ENCODE results near the gene ATN1. TPM values are rescaled to one million over a fixed set of nuclear protein-coding genes. Genes with fewer than 3 reads are reported as not detected.

Gene ATN1
- total and polyA plus RNA-seq, 3 donors from 2014 or later: 40.5 to 73.2 (median 63.4) TPM

DNA sequence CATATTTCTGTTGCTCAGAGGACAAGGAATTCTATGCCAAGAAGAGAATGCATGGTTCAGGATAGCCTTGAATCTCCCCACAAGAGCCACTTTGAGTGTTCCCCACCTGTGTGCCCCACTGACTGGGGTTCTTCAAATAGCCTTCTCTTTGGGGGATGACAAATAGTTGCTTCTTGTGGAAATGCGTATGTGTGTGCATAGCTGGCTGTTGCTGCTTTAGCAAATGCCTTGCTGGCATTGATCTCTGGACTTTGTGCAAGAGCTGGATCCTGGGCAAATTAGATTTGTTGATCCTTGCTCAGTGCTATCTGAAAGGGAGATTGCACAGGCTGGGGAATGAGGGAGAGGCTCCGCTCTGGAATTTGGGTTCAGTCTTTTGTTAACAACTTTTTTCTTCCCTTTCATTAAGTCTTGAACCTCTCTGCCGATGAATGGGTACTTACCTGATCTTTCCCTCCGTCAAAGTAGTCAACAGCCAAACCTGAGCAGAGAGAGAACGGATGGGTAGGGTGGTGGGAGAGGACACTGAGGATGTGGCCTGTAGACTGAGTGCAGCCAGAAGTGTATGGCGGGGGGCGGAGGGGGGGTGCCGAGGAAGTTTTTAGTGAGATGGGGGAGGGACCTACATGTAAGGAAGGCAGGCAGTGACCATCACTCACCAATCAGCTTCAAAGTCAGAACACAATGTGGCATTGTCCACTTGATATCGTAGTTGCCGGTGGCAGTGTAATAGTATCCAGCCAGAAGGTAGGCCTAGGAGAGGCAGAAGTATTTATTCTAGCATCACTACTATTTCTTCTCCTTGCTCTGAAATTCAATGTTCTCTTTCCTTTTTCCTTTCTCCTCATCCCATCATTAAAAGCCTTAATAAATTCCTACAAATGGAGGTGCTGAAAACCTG, 53.6 kb downstream of the ATN1 start:
- no peak for TF ChIP-seq POLR2A (IDR thresholded peaks at IDR 0.05)
- TF ChIP-seq, protein P1, sequence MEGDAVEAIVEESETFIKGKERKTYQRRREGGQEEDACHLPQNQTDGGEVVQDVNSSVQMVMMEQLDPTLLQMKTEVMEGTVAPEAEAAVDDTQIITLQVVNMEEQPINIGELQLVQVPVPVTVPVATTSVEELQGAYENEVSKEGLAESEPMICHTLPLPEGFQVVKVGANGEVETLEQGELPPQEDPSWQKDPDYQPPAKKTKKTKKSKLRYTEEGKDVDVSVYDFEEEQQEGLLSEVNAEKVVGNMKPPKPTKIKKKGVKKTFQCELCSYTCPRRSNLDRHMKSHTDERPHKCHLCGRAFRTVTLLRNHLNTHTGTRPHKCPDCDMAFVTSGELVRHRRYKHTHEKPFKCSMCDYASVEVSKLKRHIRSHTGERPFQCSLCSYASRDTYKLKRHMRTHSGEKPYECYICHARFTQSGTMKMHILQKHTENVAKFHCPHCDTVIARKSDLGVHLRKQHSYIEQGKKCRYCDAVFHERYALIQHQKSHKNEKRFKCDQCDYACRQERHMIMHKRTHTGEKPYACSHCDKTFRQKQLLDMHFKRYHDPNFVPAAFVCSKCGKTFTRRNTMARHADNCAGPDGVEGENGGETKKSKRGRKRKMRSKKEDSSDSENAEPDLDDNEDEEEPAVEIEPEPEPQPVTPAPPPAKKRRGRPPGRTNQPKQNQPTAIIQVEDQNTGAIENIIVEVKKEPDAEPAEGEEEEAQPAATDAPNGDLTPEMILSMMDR (IDR thresholded peaks at IDR 0.05): no peak
- H3K27ac ChIP-seq: no peak overlapping the region
- no peak overlapping the region for H3K4me3 ChIP-seq
- no peaks in the 10 kb centered on the region for H3K27me3 ChIP-seq
- H3K36me3 ChIP-seq (ENCODE audit: low read depth, missing control alignments): no peaks in the 10 kb centered on the region
- DNase-seq: no peak
- 83 to 95% methylated on average over 10 of the region's 10 CpGs for WGBS, 2 donors
- no peaks in the 10 kb centered on the region for H3K9me3 ChIP-seq
- intact Hi-C loops (cut with DNase I; ENCODE audit: low total_unique reads): no loop called here
- H3K4me1 ChIP-seq: no peaks in the 10 kb centered on the region

DNA sequence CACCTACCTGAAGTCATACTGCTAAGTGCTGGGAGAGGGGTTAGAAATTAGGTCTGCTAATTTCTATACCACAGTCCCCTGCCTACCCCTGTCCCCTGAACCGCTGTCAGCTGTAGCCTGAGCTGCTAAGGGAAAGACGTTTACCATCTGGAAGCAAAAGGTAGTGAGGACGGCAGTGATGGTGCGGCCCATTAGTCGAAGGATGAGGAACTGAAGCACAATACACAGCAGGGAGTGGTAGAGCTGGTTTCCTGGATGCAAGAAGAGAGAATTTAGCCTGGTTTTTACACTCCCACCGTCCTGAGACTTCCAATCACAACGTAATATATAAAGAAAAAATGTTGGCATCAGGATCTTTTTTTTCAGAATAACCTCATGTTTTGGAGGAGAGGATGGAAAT, 54.8 kb downstream of the ATN1 start:
- Histone ChIP-seq H3K27ac (no peak overlapping the region), H3K36me3 (ENCODE audit: low read depth, missing control alignments) (no peaks in the 10 kb centered on the region), H3K27me3 (no peaks in the 10 kb centered on the region), H3K4me3 (no peak overlapping the region), H3K4me1 (no peaks in the 10 kb centered on the region), H3K9me3 (no peaks in the 10 kb centered on the region)
- no peak for TF ChIP-seq POLR2A (IDR thresholded peaks at IDR 0.05)
- TF ChIP-seq, protein P1 (IDR thresholded peaks at IDR 0.05): no peak
- no peak for DNase-seq
- intact Hi-C loops (cut with DNase I; ENCODE audit: low total_unique reads): no loop called here
- 86 to 93% methylated on average over 7 of the region's 7 CpGs for WGBS, 2 donors

DNA sequence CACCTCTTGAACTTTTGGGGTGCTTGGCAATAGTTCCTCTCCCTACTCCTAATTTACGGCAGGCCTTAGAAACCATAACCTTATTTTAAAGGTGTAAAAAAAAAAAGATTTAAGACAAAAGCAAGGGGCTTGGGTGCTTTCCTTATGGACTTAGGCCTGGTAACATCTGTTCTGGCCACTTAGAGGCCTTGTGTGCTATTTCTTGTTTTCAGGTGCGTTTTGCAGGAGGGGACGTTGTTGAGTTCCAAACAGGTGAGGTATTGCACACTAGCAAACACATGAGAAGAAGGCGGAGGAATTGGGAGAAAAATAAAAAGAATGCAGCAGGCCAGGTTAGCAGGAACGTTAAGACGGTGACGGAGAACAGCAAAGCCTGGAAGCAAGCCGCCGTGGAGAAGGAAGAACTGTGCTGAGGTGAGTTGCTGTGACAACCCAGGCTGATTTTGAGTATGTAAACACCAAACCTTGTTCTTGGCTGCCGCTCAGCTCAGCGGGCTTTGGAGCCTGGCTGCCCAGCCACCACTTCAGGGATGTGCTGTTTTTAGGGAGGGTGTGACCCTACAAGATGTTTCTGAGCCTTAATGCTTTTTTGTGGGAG, 60.3 kb downstream of the ATN1 start:
- Histone ChIP-seq H3K27me3 (no peaks in the 10 kb centered on the region), H3K27ac (no peak overlapping the region), H3K9me3 (no peaks in the 10 kb centered on the region), H3K4me3 (no peak overlapping the region), H3K36me3 (ENCODE audit: low read depth, missing control alignments) (no peaks in the 10 kb centered on the region), H3K4me1 (no peaks in the 10 kb centered on the region)
- TF ChIP-seq, protein P1 (IDR thresholded peaks at IDR 0.05): no peak
- TF ChIP-seq POLR2A (IDR thresholded peaks at IDR 0.05): no peak
- DNase-seq: no peak
- intact Hi-C loops (cut with DNase I; ENCODE audit: low total_unique reads): no loop called here
- WGBS, 2 donors: 89 to 91% methylated on average over 11 of the region's 11 CpGs

MicroRNAs within 50 kb of the gene (microRNA counts, 767-probe panel; counts per million panel counts)
- 0 to 152 counts per million in 2 donors for microRNA hsa-miR-141-3p
- 0 to 152 counts per million in 2 donors for microRNA hsa-miR-200c-3p

Small RNA genes lying within 50 kb of the gene (microRNA-seq; reads per million reads assigned to microRNA genes)
- gene MIR141 (ENCODE audit: borderline number of aligned reads in 2 of 2, borderline replicate concordance in 1 of 2) (2.8 to 9.0 reads per million in 2 donors), gene MIR200C (ENCODE audit: borderline number of aligned reads in 2 of 2, borderline replicate concordance in 1 of 2) (122 to 307 reads per million in 2 donors)

Small RNA genes lying within 50 kb of the gene (small RNA-seq; reads per million reads assigned to genes)
- 0.09 to 0.92 reads per million in 2 donors for gene MIR141
- 0 to 1.5 reads per million in 2 donors for gene MIR200C
- gene RNU7-1: 0 reads per million in 2 donors
- gene SCARNA12: 0.09 to 0.92 reads per million in 2 donors

Other genes starting within 250 kb of the ATN1 start
- 10 to 100 TPM; 78.5 to 85.1 TPM for gene ZNF384, start 238.6 kb upstream of the ATN1 start, total RNA-seq
- gene ZNF384, start 238.6 kb upstream of the ATN1 start, polyA plus RNA-seq (ENCODE audit: insufficient read depth, low read depth, low replicate concordance): 94.9 TPM
- 1 to 10 TPM; 3.3 to 5.8 TPM for gene PIANP, start 227.1 kb upstream of the ATN1 start, total RNA-seq
- 7.6 TPM for gene PIANP, start 227.1 kb upstream of the ATN1 start, polyA plus RNA-seq (ENCODE audit: insufficient read depth, low read depth, low replicate concordance)
- gene COPS7A, start 203.9 kb upstream of the ATN1 start, total RNA-seq: 10 to 100 TPM; 68.3 to 82.4 TPM
- gene COPS7A, start 203.9 kb upstream of the ATN1 start, polyA plus RNA-seq (ENCODE audit: insufficient read depth, low read depth, low replicate concordance): 69.4 TPM
- 100 to 1,000 TPM; 211 to 242 TPM for gene MLF2, start 174.8 kb upstream of the ATN1 start, total RNA-seq
- gene MLF2, start 174.8 kb upstream of the ATN1 start, polyA plus RNA-seq (ENCODE audit: insufficient read depth, low read depth, low replicate concordance): 177 TPM
- 10 to 100 TPM; 53.4 to 64.3 TPM for gene PTMS, start 161.6 kb upstream of the ATN1 start, total RNA-seq
- gene PTMS, start 161.6 kb upstream of the ATN1 start, polyA plus RNA-seq (ENCODE audit: insufficient read depth, low read depth, low replicate concordance): 185 TPM
- gene LAG3, start 155.4 kb upstream of the ATN1 start, total RNA-seq: 1 to 10 TPM; 4.1 to 7.1 TPM
- 6.3 TPM for gene LAG3, start 155.4 kb upstream of the ATN1 start, polyA plus RNA-seq (ENCODE audit: insufficient read depth, low read depth, low replicate concordance)
- gene CD4, start 138.4 kb upstream of the ATN1 start, total RNA-seq: 1 to 10 TPM; 2.0 to 4.5 TPM
- gene CD4, start 138.4 kb upstream of the ATN1 start, polyA plus RNA-seq (ENCODE audit: insufficient read depth, low read depth, low replicate concordance): 22.2 TPM
- 1 to 10 TPM in 1 of 2 donors, under 1 TPM in 1; 0.94 to 2.2 TPM for gene GPR162, start 106.1 kb upstream of the ATN1 start, total RNA-seq
- gene GPR162, start 106.1 kb upstream of the ATN1 start, polyA plus RNA-seq (ENCODE audit: insufficient read depth, low read depth, low replicate concordance): 1.8 TPM
- 10 to 100 TPM; 13.1 to 18.8 TPM for gene P3H3, start 99.6 kb upstream of the ATN1 start, total RNA-seq
- 19.2 TPM for gene P3H3, start 99.6 kb upstream of the ATN1 start, polyA plus RNA-seq (ENCODE audit: insufficient read depth, low read depth, low replicate concordance)
- gene GNB3, start 87.0 kb upstream of the ATN1 start, total RNA-seq: 1 to 10 TPM; 4.8 to 5.0 TPM
- gene GNB3, start 87.0 kb upstream of the ATN1 start, polyA plus RNA-seq (ENCODE audit: insufficient read depth, low read depth, low replicate concordance): 1.6 TPM
- gene CDCA3, start 76.7 kb upstream of the ATN1 start, total RNA-seq: 10 to 100 TPM; 27.5 to 43.5 TPM
- 81.7 TPM for gene CDCA3, start 76.7 kb upstream of the ATN1 start, polyA plus RNA-seq (ENCODE audit: insufficient read depth, low read depth, low replicate concordance)
- 10 to 100 TPM; 96.1 to 97.5 TPM for gene USP5, start 75.8 kb upstream of the ATN1 start, total RNA-seq
- gene USP5, start 75.8 kb upstream of the ATN1 start, polyA plus RNA-seq (ENCODE audit: insufficient read depth, low read depth, low replicate concordance): 154 TPM
- 100 to 1,000 TPM; 347 to 356 TPM for gene TPI1, start 60.4 kb upstream of the ATN1 start, total RNA-seq
- 544 TPM for gene TPI1, start 60.4 kb upstream of the ATN1 start, polyA plus RNA-seq (ENCODE audit: insufficient read depth, low read depth, low replicate concordance)
- 10 to 100 TPM; 11.6 to 22.0 TPM for gene SPSB2, start 54.7 kb upstream of the ATN1 start, total RNA-seq
- gene SPSB2, start 54.7 kb upstream of the ATN1 start, polyA plus RNA-seq (ENCODE audit: insufficient read depth, low read depth, low replicate concordance): 21.3 TPM
- gene LRRC23, start 23.1 kb upstream of the ATN1 start, total RNA-seq: 10 to 100 TPM; 32.7 to 33.9 TPM
- 112 TPM for gene LRRC23, start 23.1 kb upstream of the ATN1 start, polyA plus RNA-seq (ENCODE audit: insufficient read depth, low read depth, low replicate concordance)
- gene ENO2, start 13.4 kb upstream of the ATN1 start, total RNA-seq: 1 to 10 TPM; 8.8 to 8.9 TPM
- 14.3 TPM for gene ENO2, start 13.4 kb upstream of the ATN1 start, polyA plus RNA-seq (ENCODE audit: insufficient read depth, low read depth, low replicate concordance)
- not detected for gene RNU7-1, start 15.9 kb downstream of the ATN1 start, total RNA-seq
- not detected for gene RNU7-1, start 15.9 kb downstream of the ATN1 start, polyA plus RNA-seq (ENCODE audit: insufficient read depth, low read depth, low replicate concordance)
- gene C12orf57, start 16.1 kb downstream of the ATN1 start, total RNA-seq: 100 to 1,000 TPM; 143 to 236 TPM
- 141 TPM for gene C12orf57, start 16.1 kb downstream of the ATN1 start, polyA plus RNA-seq (ENCODE audit: insufficient read depth, low read depth, low replicate concordance)
- 1 to 10 TPM; 3.7 to 9.1 TPM for gene PTPN6, start 23.4 kb downstream of the ATN1 start, total RNA-seq
- gene PTPN6, start 23.4 kb downstream of the ATN1 start, polyA plus RNA-seq (ENCODE audit: insufficient read depth, low read depth, low replicate concordance): 19.1 TPM
- gene PHB2, start 42.7 kb downstream of the ATN1 start, total RNA-seq: 100 to 1,000 TPM; 118 to 153 TPM
- 97.3 TPM for gene PHB2, start 42.7 kb downstream of the ATN1 start, polyA plus RNA-seq (ENCODE audit: insufficient read depth, low read depth, low replicate concordance)
- gene EMG1, start 43.0 kb downstream of the ATN1 start, total RNA-seq: 10 to 100 TPM; 40.2 to 45.5 TPM
- 36.7 TPM for gene EMG1, start 43.0 kb downstream of the ATN1 start, polyA plus RNA-seq (ENCODE audit: insufficient read depth, low read depth, low replicate concordance)
- gene LPCAT3, start 90.5 kb downstream of the ATN1 start, total RNA-seq: 10 to 100 TPM; 26.0 to 30.2 TPM
- gene LPCAT3, start 90.5 kb downstream of the ATN1 start, polyA plus RNA-seq (ENCODE audit: insufficient read depth, low read depth, low replicate concordance): 33.2 TPM
- gene C1S, start 132.8 kb downstream of the ATN1 start, total RNA-seq: 100 to 1,000 TPM in 1 of 2 donors, 10 to 100 TPM in 1; 86.1 to 190 TPM
- 271 TPM for gene C1S, start 132.8 kb downstream of the ATN1 start, polyA plus RNA-seq (ENCODE audit: insufficient read depth, low read depth, low replicate concordance)
- 100 to 1,000 TPM in 1 of 2 donors, 10 to 100 TPM in 1; 51.4 to 174 TPM for gene C1R, start 164.5 kb downstream of the ATN1 start, total RNA-seq
- 330 TPM for gene C1R, start 164.5 kb downstream of the ATN1 start, polyA plus RNA-seq (ENCODE audit: insufficient read depth, low read depth, low replicate concordance)
- 10 to 100 TPM; 23.9 to 31.8 TPM for gene C1RL, start 181.3 kb downstream of the ATN1 start, total RNA-seq
- gene C1RL, start 181.3 kb downstream of the ATN1 start, polyA plus RNA-seq (ENCODE audit: insufficient read depth, low read depth, low replicate concordance): 19.8 TPM
- gene RBP5, start 200.9 kb downstream of the ATN1 start, total RNA-seq: 1 to 10 TPM; 1.1 to 4.0 TPM
- 11.8 TPM for gene RBP5, start 200.9 kb downstream of the ATN1 start, polyA plus RNA-seq (ENCODE audit: insufficient read depth, low read depth, low replicate concordance)
- gene CLSTN3, start 202.4 kb downstream of the ATN1 start, total RNA-seq: 10 to 100 TPM; 18.8 to 22.7 TPM
- gene CLSTN3, start 202.4 kb downstream of the ATN1 start, polyA plus RNA-seq (ENCODE audit: insufficient read depth, low read depth, low replicate concordance): 19.9 TPM